Measurements from ENCODE around the gene ZNF740.

ZNF740 gene

GRCh38 chr12:53227836-53228235, 47.3 kb downstream of the ZNF740 start:
- no peak for DNase-seq

DNA sequence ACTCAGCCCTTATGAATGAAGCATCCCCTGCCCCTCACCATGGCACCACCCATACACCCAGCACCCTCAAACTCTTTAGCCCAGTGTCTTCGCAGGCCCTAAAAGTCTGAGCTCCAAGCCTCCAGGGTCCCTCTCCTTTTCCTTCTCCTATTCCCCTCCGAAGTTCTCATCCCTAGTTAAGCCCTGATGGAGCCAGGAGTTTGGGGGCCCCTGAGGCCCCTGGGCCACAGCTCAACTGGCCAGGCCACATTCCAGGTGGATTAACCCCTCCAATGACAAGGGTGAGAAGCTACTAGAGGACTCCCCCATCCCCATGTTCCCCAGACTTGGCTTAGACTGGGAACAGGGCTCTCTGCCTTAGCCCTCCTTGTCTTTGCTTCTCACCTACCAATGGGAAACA, 48.9 kb downstream of the ZNF740 start:
- no peak for DNase-seq

DNA sequence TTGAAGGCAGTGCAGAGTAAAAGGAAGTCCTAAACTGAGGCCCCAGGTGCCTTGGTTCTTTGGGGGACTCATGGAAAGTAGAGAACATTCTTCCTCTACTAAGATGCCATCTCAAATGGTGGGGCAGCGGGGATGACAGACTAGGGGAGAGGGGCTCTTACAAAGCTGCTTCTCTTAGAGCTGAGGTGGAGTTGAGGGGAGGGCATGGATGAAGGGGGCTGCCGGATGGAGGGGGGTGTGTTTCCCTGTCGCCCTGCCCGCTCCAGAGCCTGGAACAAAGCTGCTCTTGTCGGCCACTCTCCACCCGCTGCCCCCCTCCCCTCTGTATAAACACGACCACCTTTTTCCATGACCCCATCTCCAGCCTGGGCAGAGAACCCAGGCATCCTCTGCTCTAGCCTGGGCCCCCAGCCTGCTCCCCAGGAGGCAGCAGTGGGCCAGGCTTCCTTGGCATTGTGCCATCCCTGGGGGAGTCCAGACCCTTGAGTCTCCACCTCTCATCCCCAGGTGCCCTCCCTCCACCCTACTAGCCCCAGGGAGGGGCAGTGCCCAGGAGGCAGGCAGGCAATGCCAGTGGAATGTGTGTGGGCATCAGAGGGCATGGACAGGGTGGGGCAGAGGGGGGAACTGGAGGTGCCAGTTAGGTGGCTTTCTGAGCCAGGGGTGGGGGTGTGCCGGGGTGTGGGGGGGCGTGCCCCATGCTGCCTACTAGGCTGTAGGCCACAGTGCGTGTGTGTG, 49.8 kb downstream of the ZNF740 start:
- no peak for DNase-seq

DNA sequence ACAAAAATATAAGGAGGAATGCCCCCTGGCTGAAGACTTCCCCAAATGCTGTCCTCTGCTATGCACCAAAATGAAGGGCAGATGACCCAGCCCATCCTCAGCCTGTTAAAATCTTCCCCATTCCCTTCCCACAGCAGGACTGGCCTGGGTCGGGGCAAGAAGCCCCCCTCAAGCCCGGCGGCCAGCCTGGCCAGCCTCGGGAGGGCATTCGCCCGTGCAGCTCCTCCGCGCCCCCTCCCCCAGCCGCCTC, 51.1 kb downstream of the ZNF740 start:
- DNase-seq, result no peak

DNA sequence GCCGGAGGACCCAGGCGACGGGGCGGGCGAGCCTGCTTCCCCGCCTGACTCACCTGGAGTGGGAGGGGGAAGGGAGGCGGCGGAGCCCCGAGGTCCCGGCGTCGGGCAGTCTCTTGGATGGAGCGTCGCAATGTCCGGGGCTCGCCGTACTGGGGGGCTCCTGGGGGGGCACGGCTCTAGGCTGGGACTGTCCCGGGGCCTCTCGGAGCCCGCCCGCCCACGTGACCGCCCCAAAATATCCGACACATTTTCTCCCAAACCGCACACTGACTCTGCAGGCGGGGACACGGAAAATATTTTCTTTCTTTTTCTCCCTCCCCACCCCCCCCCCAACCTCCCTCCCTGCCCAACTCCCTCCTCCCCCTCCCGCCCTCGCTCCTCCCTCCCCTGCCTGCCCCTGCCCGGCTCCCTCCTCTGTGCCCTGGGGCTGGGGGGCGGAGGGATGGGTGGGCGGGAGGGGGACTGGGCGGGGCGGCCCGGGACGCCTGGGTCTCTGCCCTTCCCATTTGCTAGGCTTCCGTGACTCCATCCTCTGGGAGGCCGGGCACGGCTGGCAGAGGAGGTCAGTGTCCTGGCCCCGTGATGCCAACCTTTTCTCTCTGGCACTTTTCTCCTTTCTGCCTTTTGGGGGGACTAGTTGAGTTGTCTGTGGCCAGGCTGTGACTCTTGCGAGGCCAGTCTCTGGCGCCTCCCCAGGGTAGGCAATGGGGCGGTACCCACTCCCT, 51.6 kb downstream of the ZNF740 start, which contains the start of gene RARG:
Gene RARG (minus strand): TSS at position 289 of the 725 bp plus-strand sequence. CDS start 4,664 bp downstream, outside the sequence.
- peak; percentile 76 for DNase-seq

- DNase-seq, result peak; percentile 35
These were observed 52.3 kb downstream of the ZNF740 start for GRCh38 chr12:53232646-53233461.

DNA sequence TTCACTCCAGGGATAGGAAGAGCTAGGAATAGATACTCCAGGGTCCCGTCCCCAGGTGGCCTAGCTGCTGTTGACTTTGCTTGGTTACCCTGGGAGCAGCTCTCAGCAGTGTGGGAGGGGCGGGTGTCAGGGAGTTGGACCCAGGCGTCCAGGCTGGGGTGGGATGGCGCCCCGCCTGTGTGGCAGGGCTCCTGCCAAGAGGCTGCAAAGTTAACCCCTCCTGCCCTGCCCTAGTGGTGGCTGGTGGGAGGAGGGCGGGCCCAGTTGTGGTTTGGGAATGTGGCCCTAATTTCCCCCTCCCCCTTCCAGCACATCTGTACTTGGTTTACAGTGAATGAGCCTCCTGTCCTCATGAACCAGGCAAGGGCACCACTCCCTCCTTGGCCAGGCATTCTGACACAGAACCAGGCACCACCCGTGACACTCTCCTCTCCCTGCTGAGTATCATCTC, 53.2 kb downstream of the ZNF740 start:
- DNase-seq, result no peak

GRCh38 chr12:53234271-53234914, 53.9 kb downstream of the ZNF740 start:
- DNase-seq, result no peak

- no peak for DNase-seq
These were observed 54.6 kb downstream of the ZNF740 start for GRCh38 chr12:53235164-53235563.

- peak; percentile 35 for DNase-seq
These were observed 55.4 kb downstream of the ZNF740 start for GRCh38 chr12:53235742-53236442.

DNA sequence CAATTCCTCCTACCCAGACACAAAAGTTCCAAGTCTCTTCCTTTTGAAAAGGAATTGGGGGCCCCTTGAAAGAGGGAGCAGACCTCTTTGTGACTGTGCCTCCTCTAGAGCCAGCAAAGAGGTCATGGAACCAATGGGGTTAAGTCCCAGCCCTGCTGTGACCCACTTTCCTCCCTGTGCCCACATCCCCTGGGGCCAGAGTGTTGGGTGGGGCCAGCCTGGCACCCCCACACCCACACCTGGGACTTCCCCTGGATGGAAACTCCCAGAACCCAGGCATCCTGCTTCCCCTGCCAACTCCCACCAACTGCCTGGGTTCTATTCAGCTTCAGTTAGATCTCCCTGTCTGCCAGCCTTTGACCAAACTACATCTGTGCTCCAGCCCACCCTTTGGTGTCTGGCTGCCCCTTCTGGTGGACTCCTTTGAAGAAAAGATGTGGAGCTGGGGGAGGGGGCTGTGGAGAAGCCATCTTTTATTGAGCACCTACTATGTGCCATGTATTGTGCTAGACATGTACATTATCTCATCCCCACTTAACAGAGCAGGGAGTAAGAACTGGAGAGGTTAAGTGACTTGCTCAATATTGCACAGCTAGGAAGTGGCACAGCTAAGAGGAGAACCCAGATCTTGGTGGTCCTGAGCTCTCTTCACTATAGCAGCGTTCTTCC, 56.1 kb downstream of the ZNF740 start:
- peak; percentile 34 for DNase-seq

DNA sequence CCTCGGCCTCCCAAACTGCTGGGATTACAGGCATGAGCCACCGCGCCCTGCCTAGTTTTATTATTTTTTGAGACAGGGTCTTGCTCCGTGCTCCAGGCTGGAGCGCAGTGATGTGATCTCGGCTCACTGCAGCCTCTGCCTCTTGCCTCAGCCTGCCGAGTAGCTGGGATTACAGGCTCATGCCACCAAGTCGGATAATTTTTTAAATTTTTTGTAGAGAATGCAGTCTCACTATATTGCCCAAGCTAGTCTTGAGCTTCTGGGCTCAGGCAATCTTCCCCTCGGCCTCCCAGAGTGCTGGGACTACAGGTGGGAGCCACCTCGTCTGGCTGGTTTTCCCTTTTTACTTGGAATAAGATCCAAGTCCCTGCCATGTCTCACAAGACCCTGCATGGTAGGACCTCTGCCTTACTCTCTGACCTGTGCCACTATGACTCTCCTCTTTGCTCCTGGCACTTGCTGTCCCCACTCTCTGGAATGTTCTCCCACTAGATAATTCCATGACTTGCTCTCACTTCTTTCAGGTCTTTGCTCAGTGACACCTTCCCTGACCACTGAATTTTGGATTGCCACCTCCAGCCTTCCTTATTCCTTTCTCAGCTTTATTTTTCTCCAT, 59.2 kb downstream of the ZNF740 start:
- DNase-seq, result no peak

- DNase-seq, result no peak
These were observed 61.3 kb downstream of the ZNF740 start for GRCh38 chr12:53241623-53242412.

DNA sequence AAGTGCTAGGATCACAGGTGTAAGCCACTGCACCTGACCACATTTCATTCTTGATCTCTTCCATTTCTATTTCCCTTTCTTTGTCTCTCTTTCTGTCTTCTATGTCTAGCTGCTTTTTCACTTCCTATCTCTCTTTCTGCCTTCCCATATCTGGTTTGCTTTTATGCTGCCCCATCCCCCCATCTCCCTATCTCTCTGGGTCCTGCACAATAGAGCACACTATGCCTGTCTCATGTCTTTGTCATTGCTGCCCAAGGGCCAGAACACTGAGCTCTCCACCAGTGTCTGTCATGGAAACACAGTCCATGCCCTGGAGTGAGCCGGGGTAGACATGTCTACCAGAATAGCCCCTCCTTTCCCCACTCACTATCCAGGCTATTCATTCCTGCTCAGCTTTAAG, 63.8 kb downstream of the ZNF740 start:
- DNase-seq, result no peak
